ENCODE measurements around the gene STARD5. TPM values are rescaled to one million over a fixed set of nuclear protein-coding genes. Genes with fewer than 3 reads are reported as not detected.

Gene STARD5
- total and polyA plus RNA-seq, 4 donors: 1.1 to 47.0 (median 35.7) TPM

GRCh38 chr15:81337713-81338157, 13.8 kb upstream of the STARD5 start:
- H3K27me3 ChIP-seq (ENCODE audit: control insufficient read depth in 4 of 4, insufficient read depth in 4 of 4, low read length in 3 of 4): no peaks in the 10 kb centered on the region
- H3K36me3 ChIP-seq (ENCODE audit: control insufficient read depth in 4 of 4, insufficient read depth in 3 of 4, low read depth in 1 of 4, low read length in 3 of 4): no peaks in the 10 kb centered on the region
- no peaks in the 10 kb centered on the region for H3K9me3 ChIP-seq (ENCODE audit: control insufficient read depth in 4 of 4, low read length in 3 of 4)
- H3K4me3 ChIP-seq (ENCODE audit: low read depth in 1 of 3, low read length in 3 of 3): no peak overlapping the region
- no peak overlapping the region for H3K9ac ChIP-seq (ENCODE audit: low read depth in 1 of 2, low read length in 2 of 2)
- 84% methylated on average over 9 of the region's 9 CpGs for WGBS
- no peak overlapping the region for H3K27ac ChIP-seq (ENCODE audit: low read depth in 1 of 2, low read length in 2 of 2)
- H3K4me1 ChIP-seq (ENCODE audit: control insufficient read depth in 4 of 4, insufficient read depth in 4 of 4, low read length in 3 of 4): peaks cover 0 to 9% (median 1%) of the 10 kb centered on the region in 4 donors
- TF ChIP-seq HNF4G (IDR thresholded peaks at IDR 0.05): no peak
- peak; percentile 55 for TF ChIP-seq NR2F2 (IDR thresholded peaks at IDR 0.05)
- no peak for TF ChIP-seq YY1 (IDR thresholded peaks at IDR 0.05)
- no peak for TF ChIP-seq RXRA (IDR thresholded peaks at IDR 0.05)
- TF ChIP-seq FOXA1 (IDR thresholded peaks at IDR 0.05): no peak
- no peak for TF ChIP-seq TAF1 (conservative IDR thresholded peaks at IDR 0.05)
- peak; percentile 19 for DNase-seq (ENCODE audit: low spot score)

GRCh38 chr15:81337241-81337640, 13.3 kb upstream of the STARD5 start:
- TF ChIP-seq, protein P1, sequence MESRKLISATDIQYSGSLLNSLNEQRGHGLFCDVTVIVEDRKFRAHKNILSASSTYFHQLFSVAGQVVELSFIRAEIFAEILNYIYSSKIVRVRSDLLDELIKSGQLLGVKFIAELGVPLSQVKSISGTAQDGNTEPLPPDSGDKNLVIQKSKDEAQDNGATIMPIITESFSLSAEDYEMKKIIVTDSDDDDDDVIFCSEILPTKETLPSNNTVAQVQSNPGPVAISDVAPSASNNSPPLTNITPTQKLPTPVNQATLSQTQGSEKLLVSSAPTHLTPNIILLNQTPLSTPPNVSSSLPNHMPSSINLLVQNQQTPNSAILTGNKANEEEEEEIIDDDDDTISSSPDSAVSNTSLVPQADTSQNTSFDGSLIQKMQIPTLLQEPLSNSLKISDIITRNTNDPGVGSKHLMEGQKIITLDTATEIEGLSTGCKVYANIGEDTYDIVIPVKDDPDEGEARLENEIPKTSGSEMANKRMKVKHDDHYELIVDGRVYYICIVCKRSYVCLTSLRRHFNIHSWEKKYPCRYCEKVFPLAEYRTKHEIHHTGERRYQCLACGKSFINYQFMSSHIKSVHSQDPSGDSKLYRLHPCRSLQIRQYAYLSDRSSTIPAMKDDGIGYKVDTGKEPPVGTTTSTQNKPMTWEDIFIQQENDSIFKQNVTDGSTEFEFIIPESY (IDR thresholded peaks at IDR 0.05): no peak
- no peak for TF ChIP-seq JUND (IDR thresholded peaks at IDR 0.05)
- TF ChIP-seq REST (IDR thresholded peaks at IDR 0.05): no peak
- TF ChIP-seq CTCF (IDR thresholded peaks at IDR 0.05; ENCODE audit: low read depth, low read length, missing input control): no peak
- no peak for TF ChIP-seq FOXA1 (IDR thresholded peaks at IDR 0.05)
- TF ChIP-seq HNF4A (conservative IDR thresholded peaks at IDR 0.05): no peak
- no peak for TF ChIP-seq YY1 (IDR thresholded peaks at IDR 0.05)
- TF ChIP-seq GABPA (IDR thresholded peaks at IDR 0.05 in 1 of 2, conservative IDR thresholded peaks at IDR 0.05 in 1 of 2): no peak
- no peak for TF ChIP-seq TAF1 (conservative IDR thresholded peaks at IDR 0.05)
- TF ChIP-seq SP1 (IDR thresholded peaks at IDR 0.05): no peak
- TF ChIP-seq RXRA (IDR thresholded peaks at IDR 0.05): no peak
- no peak for TF ChIP-seq ATF3 (IDR thresholded peaks at IDR 0.05)
- TF ChIP-seq EGR1 (IDR thresholded peaks at IDR 0.05; ENCODE audit: low read depth in 2 of 2): no peak
- TF ChIP-seq NR2F2 (IDR thresholded peaks at IDR 0.05): no peak
- no peak for TF ChIP-seq RAD21 (IDR thresholded peaks at IDR 0.05)
- WGBS: 87% methylated on average over 3 of the region's 3 CpGs
- DNase-seq (ENCODE audit: low spot score): peak; percentile 23
- no peaks in the 10 kb centered on the region for H3K27me3 ChIP-seq (ENCODE audit: control insufficient read depth in 4 of 4, insufficient read depth in 4 of 4, low read length in 3 of 4)
- H3K9ac ChIP-seq (ENCODE audit: low read depth in 1 of 2, low read length in 2 of 2): no peak overlapping the region
- no peak overlapping the region for H3K4me3 ChIP-seq (ENCODE audit: low read depth in 1 of 3, low read length in 3 of 3)
- H3K27ac ChIP-seq (ENCODE audit: low read depth in 1 of 2, low read length in 2 of 2): no peak overlapping the region
- H3K9me3 ChIP-seq (ENCODE audit: control insufficient read depth in 4 of 4, low read length in 3 of 4): no peaks in the 10 kb centered on the region
- H3K4me1 ChIP-seq (ENCODE audit: control insufficient read depth in 4 of 4, insufficient read depth in 4 of 4, low read length in 3 of 4): peaks cover 0 to 9% (median 1%) of the 10 kb centered on the region in 4 donors
- H3K36me3 ChIP-seq (ENCODE audit: control insufficient read depth in 4 of 4, insufficient read depth in 3 of 4, low read depth in 1 of 4, low read length in 3 of 4): no peaks in the 10 kb centered on the region
